NCI-H510A treated with DMSO at 0.1 percent for 48 hours (cell line): ENCODE data around the gene S100A6.
A peak's percentile ranks its signal among the peaks of the same experiment; 100 is the strongest.

Experiments used
- DNase-seq: peaks from one replicate; lab custom pipeline; 2025; lab: John Stamatoyannopoulos, UW

The S100A6 gene

GRCh38 chr1:153503766-153504165 is 32.0 kb downstream of the S100A6 start:
- no peak for DNase-seq

- no peak for DNase-seq
Observed at GRCh38 chr1:153498746-153499145, 37.0 kb downstream of the S100A6 start.

- DNase-seq: no peak
Observed at GRCh38 chr1:153495536-153495935, 40.3 kb downstream of the S100A6 start.

- peak; percentile 84 for DNase-seq
Observed at GRCh38 chr1:153494976-153495535, 40.7 kb downstream of the S100A6 start.

- DNase-seq: no peak
Observed at GRCh38 chr1:153493343-153493960, 42.3 kb downstream of the S100A6 start.

- no peak for DNase-seq
Observed at GRCh38 chr1:153490272-153491051, 45.3 kb downstream of the S100A6 start.

- no peak for DNase-seq
Observed at GRCh38 chr1:153488731-153489130, 47.1 kb downstream of the S100A6 start.

- DNase-seq: no peak
Observed at GRCh38 chr1:153487707-153488106, 48.1 kb downstream of the S100A6 start.

GRCh38 chr1:153485863-153486262 is 49.9 kb downstream of the S100A6 start:
- peak; percentile 6 for DNase-seq
